ENCODE measurements around the gene TMEM269. TPM values are rescaled to one million over a fixed set of nuclear protein-coding genes. Genes with fewer than 3 reads are reported as not detected.

Gene TMEM269
- total RNA-seq (2014; rRNA removed; shearing (Covaris generic)): 0.05 and 0.06 TPM in 2 replicates

GRCh38 chr1:42784946-42785693 lies at the start of gene TMEM269:
Gene TMEM269, plus strand, starts transcription at chr1:42784991. Its CDS starts 4,903 bp downstream, at chr1:42789894.
- Histone ChIP-seq H3K27me3 (no peaks in the 10 kb centered on the region), H3K27ac (no peak within 1 kb of the TSS), H3K36me3 (peaks cover 6% of the 10 kb centered on the region), H3K9me3 (replicated peaks) (no peaks in the 10 kb centered on the region), H3K4me3 (no peak within 1 kb of the TSS), H3K4me1 (no peaks in the 10 kb centered on the region)
- no peak for DNase-seq

- Histone ChIP-seq H3K4me1 (no peaks in the 10 kb centered on the region), H3K4me3 (no peak overlapping the region), H3K27ac (no peak overlapping the region), H3K27me3 (no peaks in the 10 kb centered on the region), H3K36me3 (no peaks in the 10 kb centered on the region), H3K9me3 (replicated peaks) (no peaks in the 10 kb centered on the region)
- no peak for DNase-seq
Measured at GRCh38 chr1:42735056-42735455, 49.7 kb upstream of the TMEM269 start.

GRCh38 chr1:42735477-42736105 lies 49.2 kb upstream of the TMEM269 start:
- Histone ChIP-seq H3K9me3 (replicated peaks) (no peaks in the 10 kb centered on the region), H3K4me3 (no peak overlapping the region), H3K27ac (no peak overlapping the region), H3K27me3 (no peaks in the 10 kb centered on the region), H3K4me1 (peaks cover 2% of the 10 kb centered on the region; the same call in 1 of the 2 replicates), H3K36me3 (no peaks in the 10 kb centered on the region)
- no peak for DNase-seq

GRCh38 chr1:42736152-42736551 lies 48.6 kb upstream of the TMEM269 start:
- Histone ChIP-seq H3K36me3 (no peaks in the 10 kb centered on the region), H3K4me1 (peaks cover 3% of the 10 kb centered on the region; the same call in 1 of the 2 replicates), H3K27me3 (no peaks in the 10 kb centered on the region), H3K4me3 (no peak overlapping the region), H3K9me3 (replicated peaks) (no peaks in the 10 kb centered on the region), H3K27ac (no peak overlapping the region)
- DNase-seq: no peak

- no peaks in the 10 kb centered on the region for H3K27me3 ChIP-seq
- no peak overlapping the region for H3K27ac ChIP-seq
- H3K9me3 ChIP-seq (replicated peaks): no peaks in the 10 kb centered on the region
- peaks cover 3% of the 10 kb centered on the region; the same call in 1 of the 2 replicates for H3K4me1 ChIP-seq
- H3K36me3 ChIP-seq: no peaks in the 10 kb centered on the region
- H3K4me3 ChIP-seq: no peak overlapping the region
- no peak for DNase-seq
Measured at GRCh38 chr1:42736571-42737200, 48.1 kb upstream of the TMEM269 start.

GRCh38 chr1:42737257-42737656 lies 47.5 kb upstream of the TMEM269 start:
- no peak for DNase-seq
- Histone ChIP-seq H3K27ac (no peak overlapping the region), H3K27me3 (no peaks in the 10 kb centered on the region), H3K4me1 (peaks cover 3% of the 10 kb centered on the region; the same call in 1 of the 2 replicates), H3K9me3 (replicated peaks) (no peaks in the 10 kb centered on the region), H3K36me3 (no peaks in the 10 kb centered on the region), H3K4me3 (no peak overlapping the region)

- no peak for DNase-seq
- Histone ChIP-seq H3K4me1 (peaks cover 11% of the 10 kb centered on the region; the same call in 1 of the 2 replicates), H3K27me3 (no peaks in the 10 kb centered on the region), H3K36me3 (no peaks in the 10 kb centered on the region), H3K27ac (no peak overlapping the region), H3K4me3 (no peak overlapping the region), H3K9me3 (replicated peaks) (no peaks in the 10 kb centered on the region)
Measured at GRCh38 chr1:42737986-42738677, 46.7 kb upstream of the TMEM269 start.

GRCh38 chr1:42738678-42739226 lies 46.0 kb upstream of the TMEM269 start:
- H3K9me3 ChIP-seq (replicated peaks): no peaks in the 10 kb centered on the region
- H3K27me3 ChIP-seq: no peaks in the 10 kb centered on the region
- H3K36me3 ChIP-seq: no peaks in the 10 kb centered on the region
- no peak overlapping the region for H3K27ac ChIP-seq
- no peak for DNase-seq
- H3K4me1 ChIP-seq: peaks cover 15% of the 10 kb centered on the region; the same call in 1 of the 2 replicates
- H3K4me3 ChIP-seq: no peak overlapping the region

GRCh38 chr1:42739753-42740700 lies 44.8 kb upstream of the TMEM269 start, which contains the start of gene CLDN19:
Gene CLDN19, minus strand, starts transcription at chr1:42740236. Its CDS starts 173 bp downstream, at chr1:42740063.
- DNase-seq: peak; percentile 26 to 44
- H3K9me3 ChIP-seq (replicated peaks): no peaks in the 10 kb centered on the region
- peaks cover 15% of the 10 kb centered on the region; the same call in 1 of the 2 replicates for H3K4me1 ChIP-seq
- H3K4me3 ChIP-seq: no peak within 1 kb of the TSS
- H3K27me3 ChIP-seq: no peaks in the 10 kb centered on the region
- no peaks in the 10 kb centered on the region for H3K36me3 ChIP-seq
- no peak within 1 kb of the TSS for H3K27ac ChIP-seq

- Histone ChIP-seq H3K36me3 (peaks cover 2% of the 10 kb centered on the region; the same call in 1 of the 2 replicates), H3K4me3 (no peak overlapping the region), H3K4me1 (peaks cover 15% of the 10 kb centered on the region; the same call in 1 of the 2 replicates), H3K9me3 (replicated peaks) (no peaks in the 10 kb centered on the region), H3K27ac (no peak overlapping the region), H3K27me3 (no peaks in the 10 kb centered on the region)
- no peak for DNase-seq
Measured at GRCh38 chr1:42740851-42741580, 43.8 kb upstream of the TMEM269 start.

GRCh38 chr1:42741706-42742105 lies 43.1 kb upstream of the TMEM269 start:
- Histone ChIP-seq H3K9me3 (replicated peaks) (no peaks in the 10 kb centered on the region), H3K4me3 (no peak overlapping the region), H3K27me3 (no peaks in the 10 kb centered on the region), H3K4me1 (peaks cover 15% of the 10 kb centered on the region; the same call in 1 of the 2 replicates), H3K36me3 (peaks cover 2% of the 10 kb centered on the region; the same call in 1 of the 2 replicates), H3K27ac (no peak overlapping the region)
- DNase-seq: no peak

- DNase-seq: no peak
- H3K9me3 ChIP-seq (replicated peaks): no peaks in the 10 kb centered on the region
Measured at GRCh38 chr1:42742141-42742540, 42.6 kb upstream of the TMEM269 start.

More at GRCh38 chr1:42742141-42742540, 42.6 kb upstream of the TMEM269 start:
- peak overlapping the region; percentile 68; the same call in 1 of the 2 replicates for H3K27ac ChIP-seq
- H3K27me3 ChIP-seq: no peaks in the 10 kb centered on the region
- H3K4me3 ChIP-seq: no peak overlapping the region
- H3K4me1 ChIP-seq: peaks cover 15% of the 10 kb centered on the region; the same call in 1 of the 2 replicates
- H3K36me3 ChIP-seq: peaks cover 2% of the 10 kb centered on the region; the same call in 1 of the 2 replicates
